K562 (cell line): ENCODE measurements around the gene OR5AU1. TPM values are rescaled to one million over a fixed set of nuclear protein-coding genes. Genes with fewer than 3 reads are reported as not detected.

Source experiments
- IFI16 ChIP-seq: fragments of 250-450 bp; sonication (Bioruptor Pico); IDR thresholded peaks from 2 replicates; pipeline ENCODE4 v2.1.2; 2022; ENCODE audit warnings: mild to moderate bottlenecking, inconsistent platforms
- MAFG ChIP-seq: fragments of 450-650 bp; conservative IDR thresholded peaks from 2 replicates; pipeline ENCODE4 v1.6.1; 2016; ENCODE audit warnings: missing genetic modification characterization, missing compliant biosample characterization
- MLLT1 ChIP-seq, 2 experiments: fragments of 450-650 bp; IDR thresholded peaks; 2 replicates each; pipeline ENCODE4 v1.6.1; 2016
- MNT ChIP-seq, 2 experiments: fragments of 450-650 bp; conservative IDR thresholded peaks; 2 replicates each; pipeline ENCODE4 v1.6.1; 2017; ENCODE audit warnings: mild to moderate bottlenecking in 2 of 2, moderate library complexity in 2 of 2
- TRIM25 ChIP-seq: fragments of 450-650 bp; IDR thresholded peaks from 2 replicates; pipeline ENCODE4 v1.7.0; 2016; ENCODE audit warnings: borderline replicate concordance
- ZBTB5 ChIP-seq: fragments of 450-650 bp; IDR thresholded peaks from 2 replicates; pipeline ENCODE4 v1.6.1; 2017; ENCODE audit warnings: antibody characterized with exemption
- ZNF277 ChIP-seq: fragments of 250-450 bp; sonication (Bioruptor Pico); IDR thresholded peaks from 2 replicates; pipeline ENCODE4 v1.8.0; 2022; ENCODE audit warnings: inconsistent platforms, mild to moderate bottlenecking, moderate library complexity, borderline replicate concordance
- ZNF77 ChIP-seq: fragments of 250-450 bp; sonication (Bioruptor Pico); IDR thresholded peaks from 2 replicates; pipeline ENCODE4 v1.5.0; 2020
- polyA plus RNA-seq, 8 experiments: library from polyadenylated mRNA; depleted of rRNA in 4 of 8; stranded (reverse) in 5 of 8; unstranded in 3 of 8; fragments of >200 nt; fragmentation: Nextera tagmentation in 2 of 8; fragmentation: Illumina TruSeq in 1 of 8; extraction: Ambion mirVana in 2 of 8; extraction: Trizol in 1 of 8; gene quantifications; 2 replicates each; pipeline versions ENCODE4 v1.2.1 to v1.2.3, GENCODE V29; 2011 to 2014; ENCODE audit warnings: inconsistent platforms in 1 of 8, missing spikeins in 1 of 8
- total RNA-seq, 7 experiments: library from RNA; depleted of rRNA in 6 of 7; stranded (reverse); fragments of >200 nt in 6 of 7; fragmentation: Illumina TruSeq in 2 of 7; extraction: Trizol in 2 of 7; gene quantifications; 2 replicates each; pipeline versions ENCODE4 v1.2.1 to v1.2.3, GENCODE V29; 2011 to 2021; ENCODE audit warnings: low replicate concordance in 1 of 7

OR5AU1 gene
- total and polyA plus RNA-seq, 9 of the 15 experiments (the other 6 are each of a cell fraction or from before 2014, with no cell fraction given), result not detected

GRCh38 chr14:21107283-21107800, 48.5 kb downstream of the OR5AU1 start (continued):
- TF ChIP-seq MAFG (tag) (0 out of 2 replicates have a peak, but pooled peaks have one; percentile 6), IFI16 (CRISPR knock-in tag) (no peak), ZBTB5 (no peak), ZNF277 (CRISPR knock-in tag) (no peak), MNT (conservative IDR thresholded peaks at IDR 0.05) (peak; percentile 5 to 51; a peak in 1 of 4 replicates), TRIM25 (no peak), MLLT1 (IDR thresholded peaks at IDR 0.05) (no peak), ZNF77 (CRISPR knock-in tag) (no peak)
